Activated T-cell treated with anti-CD3 and anti-CD28 coated beads, Interleukin-2, amount 50 U/mL, for 72 hours (primary cell): ENCODE measurements around the gene ATP4B. TPM values are rescaled to one million over a fixed set of nuclear protein-coding genes. Genes with fewer than 3 reads are reported as not detected.

Experiments used
- ATAC-seq, 2 donors: fragments of 150-1000 bp; cut with Tn5 transposase; replicated peaks in 1 of 2; 2 replicates each; pipeline ENCODE4 v1.10.0; 2021; ENCODE audit warnings: moderate library complexity in 2 of 2, mild to moderate bottlenecking in 1 of 2
- DNase-seq, 2 donors: peaks; one replicate each; pipeline ENCODE4 v3.0.0; 2021 to 2022; ENCODE audit warnings: mixed read lengths in 1 of 2
- H3K27ac Mint-ChIP-seq: one replicate; pipeline ENCODE4 v1.8.0; 2022; ENCODE audit warnings: mild to moderate bottlenecking, moderate library complexity, mixed read lengths
- H3K27me3 Mint-ChIP-seq: one replicate; pipeline ENCODE4 v1.8.0; 2022; ENCODE audit warnings: low read depth, mixed read lengths
- H3K36me3 Mint-ChIP-seq, 2 donors: one replicate each; pipeline ENCODE4 v1.8.0; 2022; ENCODE audit warnings: mixed read lengths in 2 of 2, mild to moderate bottlenecking in 1 of 2; ENCODE audit not compliant: insufficient read depth in 2 of 2
- H3K4me1 Mint-ChIP-seq: one replicate; pipeline ENCODE4 v1.8.0; 2022; ENCODE audit warnings: low read depth, mixed read lengths
- H3K4me3 Mint-ChIP-seq, 2 donors: one replicate each; pipeline ENCODE4 v1.8.0; 2022; ENCODE audit warnings: mild to moderate bottlenecking in 2 of 2, mixed read lengths in 2 of 2, moderate library complexity in 2 of 2
- H3K9me3 Mint-ChIP-seq, 2 donors: one replicate each; pipeline ENCODE4 v1.8.0; 2022; ENCODE audit warnings: mixed read lengths in 2 of 2
- total RNA-seq, 2 donors: library from RNA; stranded (reverse); gene quantifications; one replicate each; pipeline ENCODE4 v1.2.3, GENCODE V29; 2022

ATP4B gene
- total RNA-seq, 2 donors from 2014 or later, result not detected

GRCh38 chr13:113644800-113645199, 13.2 kb downstream of the ATP4B start:
- no peak for ATAC-seq
- Mint-ChIP-seq H3K9me3 (no peaks in the 10 kb centered on the region), H3K4me3 (no peak overlapping the region)

GRCh38 chr13:113643593-113643992, 14.4 kb downstream of the ATP4B start:
- H3K4me1 Mint-ChIP-seq, result peaks cover 26% of the 10 kb centered on the region
- H3K4me3 Mint-ChIP-seq, result no peak overlapping the region
- H3K9me3 Mint-ChIP-seq, result no peaks in the 10 kb centered on the region
- peaks cover 8 to 21% of the 10 kb centered on the region in 2 donors for H3K36me3 Mint-ChIP-seq
- H3K27ac Mint-ChIP-seq, result no peak overlapping the region
- no peaks in the 10 kb centered on the region for H3K27me3 Mint-ChIP-seq
- DNase-seq, result no peak
- no peak for ATAC-seq

More at GRCh38 chr13:113644800-113645199, 13.2 kb downstream of the ATP4B start:
- H3K27ac Mint-ChIP-seq, result no peak overlapping the region
- DNase-seq, result no peak
- H3K36me3 Mint-ChIP-seq, result peaks cover 2 to 17% of the 10 kb centered on the region in 2 donors
- peaks cover 26% of the 10 kb centered on the region for H3K4me1 Mint-ChIP-seq
- no peaks in the 10 kb centered on the region for H3K27me3 Mint-ChIP-seq

GRCh38 chr13:113642563-113642962, 15.4 kb downstream of the ATP4B start:
- ATAC-seq (no peak), DNase-seq (no peak)
- no peak overlapping the region for H3K27ac Mint-ChIP-seq
- no peaks in the 10 kb centered on the region for H3K9me3 Mint-ChIP-seq
- H3K36me3 Mint-ChIP-seq, result peaks cover 12 to 26% of the 10 kb centered on the region in 2 donors
- peaks cover 26% of the 10 kb centered on the region for H3K4me1 Mint-ChIP-seq
- H3K27me3 Mint-ChIP-seq, result no peaks in the 10 kb centered on the region
- H3K4me3 Mint-ChIP-seq, result no peak overlapping the region

- H3K27me3 Mint-ChIP-seq, result no peaks in the 10 kb centered on the region
- H3K4me1 Mint-ChIP-seq, result peaks cover 20% of the 10 kb centered on the region
- no peak overlapping the region for H3K4me3 Mint-ChIP-seq
- no peak for ATAC-seq
- peaks cover 12 to 32% of the 10 kb centered on the region in 2 donors for H3K36me3 Mint-ChIP-seq
- DNase-seq, result no peak
- no peaks in the 10 kb centered on the region for H3K9me3 Mint-ChIP-seq
- H3K27ac Mint-ChIP-seq, result no peak overlapping the region
These were observed 16.6 kb downstream of the ATP4B start for GRCh38 chr13:113641426-113641825.

- Mint-ChIP-seq H3K4me3 (no peak overlapping the region), H3K36me3 (peaks cover 14 to 31% of the 10 kb centered on the region in 2 donors), H3K27ac (no peak overlapping the region), H3K4me1 (peaks cover 4% of the 10 kb centered on the region), H3K27me3 (no peaks in the 10 kb centered on the region), H3K9me3 (no peaks in the 10 kb centered on the region)
- DNase-seq (no peak), ATAC-seq (no peak)
These were observed 18.3 kb downstream of the ATP4B start for GRCh38 chr13:113639616-113640262.

GRCh38 chr13:113638806-113639205, 19.2 kb downstream of the ATP4B start:
- ATAC-seq, result no peak
- H3K9me3 Mint-ChIP-seq, result no peaks in the 10 kb centered on the region

GRCh38 chr13:113638173-113638746, 19.7 kb downstream of the ATP4B start:
- ATAC-seq, result no peak
- DNase-seq, result no peak
- H3K36me3 Mint-ChIP-seq, result peaks cover 14 to 39% of the 10 kb centered on the region in 2 donors
- H3K27ac Mint-ChIP-seq, result no peak overlapping the region
- no peak overlapping the region for H3K4me3 Mint-ChIP-seq
- peaks cover under 1% of the 10 kb centered on the region for H3K4me1 Mint-ChIP-seq
- no peaks in the 10 kb centered on the region for H3K27me3 Mint-ChIP-seq
- no peaks in the 10 kb centered on the region for H3K9me3 Mint-ChIP-seq

More at GRCh38 chr13:113638806-113639205, 19.2 kb downstream of the ATP4B start:
- DNase-seq, result no peak
- Mint-ChIP-seq H3K27me3 (no peaks in the 10 kb centered on the region), H3K4me1 (no peaks in the 10 kb centered on the region), H3K36me3 (peaks cover 14 to 39% of the 10 kb centered on the region in 2 donors), H3K27ac (no peak overlapping the region), H3K4me3 (no peak overlapping the region)

- H3K36me3 Mint-ChIP-seq, result peaks cover 14 to 42% of the 10 kb centered on the region in 2 donors
- no peak overlapping the region for H3K27ac Mint-ChIP-seq
- H3K4me1 Mint-ChIP-seq, result peaks cover 8% of the 10 kb centered on the region
- no peak overlapping the region for H3K4me3 Mint-ChIP-seq
- no peaks in the 10 kb centered on the region for H3K9me3 Mint-ChIP-seq
- DNase-seq, result no peak
- ATAC-seq, result no peak
- H3K27me3 Mint-ChIP-seq, result no peaks in the 10 kb centered on the region
These were observed 20.5 kb downstream of the ATP4B start for GRCh38 chr13:113637262-113638160.

- no peaks in the 10 kb centered on the region for H3K27me3 Mint-ChIP-seq
- no peaks in the 10 kb centered on the region for H3K9me3 Mint-ChIP-seq
- peaks cover 14 to 36% of the 10 kb centered on the region in 2 donors for H3K36me3 Mint-ChIP-seq
- ATAC-seq (no peak), DNase-seq (no peak)
- H3K27ac Mint-ChIP-seq, result no peak overlapping the region
- H3K4me3 Mint-ChIP-seq, result no peak overlapping the region
- peaks cover 8% of the 10 kb centered on the region for H3K4me1 Mint-ChIP-seq
These were observed 21.6 kb downstream of the ATP4B start for GRCh38 chr13:113636266-113636963.

- Mint-ChIP-seq H3K4me3 (no peak overlapping the region), H3K27me3 (no peaks in the 10 kb centered on the region), H3K36me3 (peaks cover 14 to 36% of the 10 kb centered on the region in 2 donors), H3K4me1 (peaks cover 8% of the 10 kb centered on the region), H3K9me3 (no peaks in the 10 kb centered on the region), H3K27ac (no peak overlapping the region)
- no peak for ATAC-seq
- no peak for DNase-seq
These were observed 22.3 kb downstream of the ATP4B start for GRCh38 chr13:113635709-113636108.

GRCh38 chr13:113635048-113635420, 23.0 kb downstream of the ATP4B start:
- H3K27ac Mint-ChIP-seq, result no peak overlapping the region
- DNase-seq (no peak), ATAC-seq (no peak)
- H3K4me3 Mint-ChIP-seq, result no peak overlapping the region
- peaks cover 8% of the 10 kb centered on the region for H3K4me1 Mint-ChIP-seq
- H3K27me3 Mint-ChIP-seq, result no peaks in the 10 kb centered on the region
- peaks cover 12 to 34% of the 10 kb centered on the region in 2 donors for H3K36me3 Mint-ChIP-seq
- H3K9me3 Mint-ChIP-seq, result no peaks in the 10 kb centered on the region

GRCh38 chr13:113634279-113635047, 23.5 kb downstream of the ATP4B start:
- Mint-ChIP-seq H3K9me3 (no peaks in the 10 kb centered on the region), H3K27ac (no peak overlapping the region), H3K27me3 (no peaks in the 10 kb centered on the region), H3K4me1 (peaks cover 8% of the 10 kb centered on the region), H3K4me3 (no peak overlapping the region), H3K36me3 (peaks cover 10 to 31% of the 10 kb centered on the region in 2 donors)
- DNase-seq, result no peak
- ATAC-seq, result no peak
